ENCODE results near the gene PCNX3.

DNA sequence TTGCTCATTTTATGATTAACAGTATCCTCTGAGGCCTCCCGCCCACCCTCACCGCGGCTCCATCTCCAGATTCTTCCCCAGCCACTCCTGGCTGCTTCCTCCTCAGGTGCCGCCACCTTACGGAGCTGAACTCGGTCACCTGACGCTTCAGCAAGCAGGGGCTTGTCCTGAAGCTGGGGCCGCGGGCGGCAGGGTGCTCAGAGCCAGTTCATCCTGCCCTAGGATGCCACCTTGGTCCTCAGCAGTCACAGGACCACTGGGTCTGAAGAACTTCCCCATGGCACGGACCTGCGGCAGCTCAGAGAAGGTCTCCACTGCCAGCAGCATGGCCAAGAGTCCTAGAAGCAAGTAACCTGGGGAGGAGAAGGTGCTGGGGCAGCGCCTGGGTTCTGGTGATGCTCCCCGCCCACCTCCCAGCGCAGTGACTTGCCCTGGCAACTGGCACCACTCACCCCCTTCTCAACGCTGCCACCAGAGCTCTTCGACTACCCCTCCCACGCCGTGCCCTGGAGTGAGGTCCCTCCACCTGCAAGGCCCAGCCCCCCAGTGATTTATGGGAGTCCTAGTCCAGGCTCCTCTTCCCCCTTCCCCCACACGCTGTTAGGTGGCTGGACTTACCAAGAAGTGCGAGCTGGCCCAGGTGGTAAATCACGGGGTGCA lies 22.6 kb upstream of the PCNX3 start:
- TF ChIP-seq POLR2A (IDR thresholded peaks at IDR 0.05), result no peak
- TF ChIP-seq, protein P1, sequence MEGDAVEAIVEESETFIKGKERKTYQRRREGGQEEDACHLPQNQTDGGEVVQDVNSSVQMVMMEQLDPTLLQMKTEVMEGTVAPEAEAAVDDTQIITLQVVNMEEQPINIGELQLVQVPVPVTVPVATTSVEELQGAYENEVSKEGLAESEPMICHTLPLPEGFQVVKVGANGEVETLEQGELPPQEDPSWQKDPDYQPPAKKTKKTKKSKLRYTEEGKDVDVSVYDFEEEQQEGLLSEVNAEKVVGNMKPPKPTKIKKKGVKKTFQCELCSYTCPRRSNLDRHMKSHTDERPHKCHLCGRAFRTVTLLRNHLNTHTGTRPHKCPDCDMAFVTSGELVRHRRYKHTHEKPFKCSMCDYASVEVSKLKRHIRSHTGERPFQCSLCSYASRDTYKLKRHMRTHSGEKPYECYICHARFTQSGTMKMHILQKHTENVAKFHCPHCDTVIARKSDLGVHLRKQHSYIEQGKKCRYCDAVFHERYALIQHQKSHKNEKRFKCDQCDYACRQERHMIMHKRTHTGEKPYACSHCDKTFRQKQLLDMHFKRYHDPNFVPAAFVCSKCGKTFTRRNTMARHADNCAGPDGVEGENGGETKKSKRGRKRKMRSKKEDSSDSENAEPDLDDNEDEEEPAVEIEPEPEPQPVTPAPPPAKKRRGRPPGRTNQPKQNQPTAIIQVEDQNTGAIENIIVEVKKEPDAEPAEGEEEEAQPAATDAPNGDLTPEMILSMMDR (IDR thresholded peaks at IDR 0.05), result no peak
